Esophagus squamous epithelium (tissue), 5 donors: ENCODE data around the gene GNG2. TPM values are rescaled to one million over a fixed set of nuclear protein-coding genes. Genes with fewer than 3 reads are reported as not detected.

ENCODE experiments used
- DNase-seq: peaks from one replicate; lab custom pipeline; 2025; lab: John Stamatoyannopoulos, UW
- H3K27ac ChIP-seq, 4 donors: fragments of 200-600 bp; sonication (generic); one replicate each; pipeline ENCODE4 v1.5.1; 2016 to 2019; ENCODE audit warnings: mild to moderate bottlenecking in 1 of 4
- H3K27me3 ChIP-seq, 4 donors: fragments of 200-600 bp; sonication (generic); 1 replicate in 3 of 4; 2 replicates in 1 of 4; pipeline versions ENCODE4 v1.5.1 to v1.6.0; 2017 to 2021; ENCODE audit warnings: antibody characterized with exemption in 1 of 4
- H3K36me3 ChIP-seq, 3 donors: fragments of 200-600 bp; sonication (generic); one replicate each; pipeline ENCODE4 v1.5.1; 2016 to 2019
- H3K4me1 ChIP-seq, 3 donors: fragments of 200-600 bp; sonication (generic); one replicate each; pipeline ENCODE4 v1.5.1; 2017 to 2019
- H3K4me3 ChIP-seq, 4 donors: fragments of 200-600 bp; sonication (generic); 1 replicate in 3 of 4; 2 replicates in 1 of 4; pipeline ENCODE4 v1.5.1; 2016 to 2019; ENCODE audit warnings: mild to moderate bottlenecking in 2 of 4, moderate library complexity in 1 of 4
- H3K9me3 ChIP-seq, 3 donors: fragments of 200-600 bp; sonication (generic); one replicate each; pipeline ENCODE4 v1.5.1; 2016 to 2019
- POLR2A ChIP-seq, 4 donors: fragments of 450-650 bp; IDR thresholded peaks; one replicate each; pipeline ENCODE4 v1.6.1; 2017; ENCODE audit warnings: antibody characterized with exemption in 4 of 4, mild to moderate bottlenecking in 4 of 4, moderate library complexity in 3 of 4
- WGBS, 2 donors: methylation state at CpG; one replicate each; pipeline ENCODE4 v1.1.5; 2018; 5-methylcytosine and 5-hydroxymethylcytosine counted together
- intact Hi-C: fragments of 100-400 bp; cut with DNase I; formaldehyde crosslinking; loops from one replicate; pipeline ENCODE4 v1.15.0; 2022
- total RNA-seq, 4 donors: library from RNA; depleted of rRNA; stranded (reverse); fragments of >200 nt; gene quantifications; one replicate each; pipeline ENCODE4 v1.1.0, GENCODE V29; 2016
- TF ChIP-seq, protein P1 (sequence below), 6 experiments: fragments of 450-650 bp in 4 of 6; fragments of 200-600 bp in 2 of 6; sonication (generic) in 2 of 6; IDR thresholded peaks; one replicate each; pipeline ENCODE4 v1.5.1; 2016 to 2019; ENCODE audit warnings: antibody characterized with exemption in 6 of 6, mild to moderate bottlenecking in 4 of 6, moderate library complexity in 4 of 6
- donor health status: DM: yes; HTN: yes; CAD: no.

GNG2 gene
- total RNA-seq, 4 donors from 2014 or later, result 1.5 to 8.8 (median 3.7) TPM

DNA sequence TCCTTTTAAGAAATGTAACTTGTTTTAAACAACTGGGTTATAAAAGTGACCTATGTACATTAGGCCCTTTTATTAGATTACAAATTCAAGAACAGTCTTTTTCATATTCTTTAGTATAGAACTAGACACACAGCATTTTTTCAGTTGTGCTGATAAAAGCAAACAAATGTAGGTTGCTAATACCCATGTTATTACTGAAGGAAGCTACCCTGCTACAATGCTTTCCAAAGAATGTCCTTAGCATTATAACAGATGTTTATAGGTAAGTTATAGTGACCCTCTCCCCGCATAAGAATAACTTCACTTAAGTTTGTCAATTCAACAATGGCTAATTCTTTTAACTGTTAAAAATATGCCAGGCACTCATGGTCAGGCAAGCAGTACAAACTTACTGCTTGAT lies 146.8 kb downstream of the GNG2 start:
- DNase-seq, result no peak
- WGBS, 2 donors, result 33 to 100% methylated on average over 1 of the region's 1 CpG
- TF ChIP-seq, protein P1, sequence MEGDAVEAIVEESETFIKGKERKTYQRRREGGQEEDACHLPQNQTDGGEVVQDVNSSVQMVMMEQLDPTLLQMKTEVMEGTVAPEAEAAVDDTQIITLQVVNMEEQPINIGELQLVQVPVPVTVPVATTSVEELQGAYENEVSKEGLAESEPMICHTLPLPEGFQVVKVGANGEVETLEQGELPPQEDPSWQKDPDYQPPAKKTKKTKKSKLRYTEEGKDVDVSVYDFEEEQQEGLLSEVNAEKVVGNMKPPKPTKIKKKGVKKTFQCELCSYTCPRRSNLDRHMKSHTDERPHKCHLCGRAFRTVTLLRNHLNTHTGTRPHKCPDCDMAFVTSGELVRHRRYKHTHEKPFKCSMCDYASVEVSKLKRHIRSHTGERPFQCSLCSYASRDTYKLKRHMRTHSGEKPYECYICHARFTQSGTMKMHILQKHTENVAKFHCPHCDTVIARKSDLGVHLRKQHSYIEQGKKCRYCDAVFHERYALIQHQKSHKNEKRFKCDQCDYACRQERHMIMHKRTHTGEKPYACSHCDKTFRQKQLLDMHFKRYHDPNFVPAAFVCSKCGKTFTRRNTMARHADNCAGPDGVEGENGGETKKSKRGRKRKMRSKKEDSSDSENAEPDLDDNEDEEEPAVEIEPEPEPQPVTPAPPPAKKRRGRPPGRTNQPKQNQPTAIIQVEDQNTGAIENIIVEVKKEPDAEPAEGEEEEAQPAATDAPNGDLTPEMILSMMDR (IDR thresholded peaks at IDR 0.05), result no peak
- no peak for TF ChIP-seq POLR2A (IDR thresholded peaks at IDR 0.05)
- Histone ChIP-seq H3K27me3 (no peaks in the 10 kb centered on the region), H3K4me1 (peaks cover 0 to 17% (median 3%) of the 10 kb centered on the region in 3 donors), H3K4me3 (no peak overlapping the region), H3K36me3 (peaks cover 12 to 99% (median 19%) of the 10 kb centered on the region in 3 donors), H3K27ac (no peak overlapping the region), H3K9me3 (no peaks in the 10 kb centered on the region)
- intact Hi-C loops, result no loop called here

DNA sequence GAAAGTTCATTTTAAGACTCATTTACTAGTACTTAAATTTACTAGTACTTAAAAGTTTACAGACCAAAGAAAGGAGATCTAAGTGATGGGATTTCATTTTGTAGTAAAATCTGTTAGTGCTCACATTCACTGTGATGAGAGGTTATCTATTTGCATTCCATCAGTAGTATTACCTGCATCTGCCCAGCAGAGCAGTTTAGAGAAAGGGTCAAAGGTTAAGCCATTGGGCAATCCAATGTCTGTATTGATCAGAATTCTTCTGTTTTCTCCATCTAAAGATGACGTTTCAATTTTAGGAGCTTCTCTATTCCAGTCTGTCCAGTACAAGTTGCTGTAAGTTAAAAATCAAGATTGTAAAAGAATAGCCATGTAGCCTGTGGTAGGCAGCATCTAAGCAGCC lies 147.2 kb downstream of the GNG2 start:
- intact Hi-C loops, result no loop called here
- peaks cover 12 to 95% (median 15%) of the 10 kb centered on the region in 3 donors for H3K36me3 ChIP-seq
- DNase-seq, result no peak
- no peaks in the 10 kb centered on the region for H3K9me3 ChIP-seq
- H3K27ac ChIP-seq, result no peak overlapping the region
- H3K4me1 ChIP-seq, result peaks cover 0 to 18% (median 3%) of the 10 kb centered on the region in 3 donors
- no peak overlapping the region for H3K4me3 ChIP-seq
- WGBS, 2 donors, result 75 to 92% methylated on average over 1 of the region's 1 CpG
- H3K27me3 ChIP-seq, result no peaks in the 10 kb centered on the region
- no peak for TF ChIP-seq POLR2A (IDR thresholded peaks at IDR 0.05)
- TF ChIP-seq, protein P1 (IDR thresholded peaks at IDR 0.05), result no peak

DNA sequence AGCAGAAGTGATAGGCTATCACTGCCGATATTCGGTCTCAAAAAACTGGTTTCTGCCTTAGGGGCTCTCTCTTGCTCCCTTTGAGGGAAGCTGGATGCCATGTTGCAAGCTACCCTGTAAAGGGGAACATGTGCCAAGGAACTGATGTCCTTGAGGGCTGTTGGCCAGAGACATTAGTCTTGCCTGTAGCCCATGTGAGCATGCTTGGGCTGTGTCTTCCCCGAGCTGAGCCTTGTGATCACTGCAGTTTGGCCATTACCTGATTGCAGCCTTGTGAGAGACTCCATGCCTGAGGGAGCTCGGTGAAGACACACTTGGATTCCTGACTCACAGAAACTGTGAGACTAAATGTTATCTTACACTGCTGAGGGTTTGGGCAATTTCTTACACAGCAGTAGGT lies 147.7 kb downstream of the GNG2 start:
- intact Hi-C loops, result no loop called here
- peaks cover 12 to 90% (median 15%) of the 10 kb centered on the region in 3 donors for H3K36me3 ChIP-seq
- no peak overlapping the region for H3K27ac ChIP-seq
- no peaks in the 10 kb centered on the region for H3K9me3 ChIP-seq
- H3K27me3 ChIP-seq, result no peaks in the 10 kb centered on the region
- 92 to 100% methylated on average over 4 of the region's 4 CpGs for WGBS, 2 donors
- H3K4me3 ChIP-seq, result no peak overlapping the region
- TF ChIP-seq, protein P1 (IDR thresholded peaks at IDR 0.05), result no peak
- TF ChIP-seq POLR2A (IDR thresholded peaks at IDR 0.05), result no peak
- no peak for DNase-seq
- peaks cover 0 to 16% (median under 1%) of the 10 kb centered on the region in 3 donors for H3K4me1 ChIP-seq

DNA sequence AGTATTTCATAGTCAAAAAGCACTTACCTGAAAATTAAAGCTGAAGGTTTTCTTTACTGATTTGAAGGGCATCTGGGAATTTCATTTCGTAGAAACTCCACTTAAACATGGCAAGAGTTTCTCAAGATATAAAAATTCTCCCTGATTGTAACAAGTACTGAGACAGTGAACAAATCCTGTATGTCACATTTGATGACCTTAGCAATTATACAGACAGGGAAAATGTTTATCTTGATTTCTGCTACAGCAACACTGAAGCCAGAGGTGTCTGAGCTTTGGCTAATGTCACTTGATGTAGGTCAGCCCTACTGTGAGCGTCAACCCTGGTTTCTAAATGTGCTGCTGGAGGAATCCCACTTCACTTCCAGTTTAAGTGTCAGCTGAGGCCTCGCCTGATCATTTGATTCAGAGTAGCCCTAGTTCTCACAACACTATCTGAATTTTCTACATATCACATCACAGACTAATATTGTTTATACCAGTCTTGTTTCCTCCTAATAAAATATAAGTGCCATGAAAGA lies 149.8 kb downstream of the GNG2 start:
- Histone ChIP-seq H3K27ac (no peak overlapping the region), H3K4me3 (no peak overlapping the region), H3K9me3 (no peaks in the 10 kb centered on the region), H3K27me3 (no peaks in the 10 kb centered on the region), H3K4me1 (peaks cover 0 to 28% (median 0%) of the 10 kb centered on the region in 3 donors), H3K36me3 (peaks cover 12 to 69% (median 15%) of the 10 kb centered on the region in 3 donors)
- no peak for DNase-seq
- intact Hi-C loops, result no loop called here
- TF ChIP-seq, protein P1 (IDR thresholded peaks at IDR 0.05), result no peak
- TF ChIP-seq POLR2A (IDR thresholded peaks at IDR 0.05), result no peak
- WGBS, 2 donors, result 81 to 96% methylated on average over 3 of the region's 3 CpGs

DNA sequence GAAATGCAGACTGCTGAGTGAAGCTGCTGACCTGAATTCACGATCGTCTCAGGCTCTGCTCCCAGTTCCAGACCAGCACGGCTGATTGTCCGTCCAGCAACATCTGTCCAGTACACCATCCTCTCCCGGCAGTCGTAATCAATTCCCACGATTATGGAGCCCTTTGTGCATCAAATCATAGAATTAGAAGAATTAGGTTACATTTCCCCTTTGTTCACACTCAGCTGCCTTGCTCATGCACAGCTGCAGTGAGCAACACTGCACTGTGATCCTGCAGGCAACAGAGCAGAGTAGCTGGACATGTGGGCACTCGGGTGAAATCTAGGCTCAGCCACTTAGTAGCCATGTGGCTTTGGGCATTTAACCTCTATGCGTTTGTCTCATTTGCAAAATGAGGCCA lies 151.1 kb downstream of the GNG2 start:
- H3K9me3 ChIP-seq, result no peaks in the 10 kb centered on the region
- intact Hi-C loops, result no loop called here
- peaks cover 0 to 35% (median 0%) of the 10 kb centered on the region in 3 donors for H3K4me1 ChIP-seq
- no peaks in the 10 kb centered on the region for H3K27me3 ChIP-seq
- 90 to 92% methylated on average over 8 to 9 of the region's 9 CpGs for WGBS, 2 donors
- H3K27ac ChIP-seq, result no peak overlapping the region
- no peak overlapping the region for H3K4me3 ChIP-seq
- TF ChIP-seq, protein P1 (IDR thresholded peaks at IDR 0.05), result no peak
- no peak for TF ChIP-seq POLR2A (IDR thresholded peaks at IDR 0.05)
- peaks cover 6 to 56% (median 15%) of the 10 kb centered on the region in 3 donors for H3K36me3 ChIP-seq
- no peak for DNase-seq
